ENCODE data around the gene RNASE13. TPM values are rescaled to one million over a fixed set of nuclear protein-coding genes. Genes with fewer than 3 reads are reported as not detected.

Gene RNASE13
- total RNA-seq, 1 experiment from 2014 or later: not detected

- H3K4me3 Mint-ChIP-seq: no peak overlapping the region
- H3K4me1 Mint-ChIP-seq: peaks cover 15% of the 10 kb centered on the region
- no peak for ATAC-seq
- H3K9me3 Mint-ChIP-seq: no peaks in the 10 kb centered on the region
- no peak for DNase-seq (ENCODE audit: low spot score)
- H3K27me3 Mint-ChIP-seq (ENCODE audit: low read depth): peaks cover 3% of the 10 kb centered on the region; the same call in 1 of the 2 replicates
- CTCF ChIA-PET: interaction anchor here (1.0 to 7.0 kb wide), 7 partner anchors 12 to 299 kb away, joined by 3 to 670 read pairs (median 5); no protein-coding TSS in a partner anchor
- no peaks in the 10 kb centered on the region for H3K36me3 Mint-ChIP-seq
- POLR2A ChIA-PET: no interaction called here
- no peak overlapping the region for H3K27ac Mint-ChIP-seq
- TF ChIP-seq ZNF263 (CRISPR knock-in tag; IDR thresholded peaks at IDR 0.05; ENCODE audit: low read depth): no peak
- TF ChIP-seq SP1 (CRISPR knock-in tag; conservative IDR thresholded peaks at IDR 0.05): no peak
- no peak for TF ChIP-seq PREB (CRISPR knock-in tag; IDR thresholded peaks at IDR 0.05; ENCODE audit: borderline replicate concordance)
Observed at GRCh38 chr14:21043974-21044618, 9.5 kb upstream of the RNASE13 start.

GRCh38 chr14:21043387-21043973, 8.9 kb upstream of the RNASE13 start:
- ATAC-seq (no peak), DNase-seq (ENCODE audit: low spot score) (no peak)
- CTCF ChIA-PET: interaction anchor here (1.0 to 7.0 kb wide), 7 partner anchors 11 to 298 kb away, joined by 3 to 670 read pairs (median 5); no protein-coding TSS in a partner anchor
- H3K27ac Mint-ChIP-seq: no peak overlapping the region
- peaks cover 21% of the 10 kb centered on the region for H3K4me1 Mint-ChIP-seq
- no peaks in the 10 kb centered on the region for H3K36me3 Mint-ChIP-seq
- H3K27me3 Mint-ChIP-seq (ENCODE audit: low read depth): peaks cover 3% of the 10 kb centered on the region; the same call in 1 of the 2 replicates
- no peaks in the 10 kb centered on the region for H3K9me3 Mint-ChIP-seq
- H3K4me3 Mint-ChIP-seq: no peak overlapping the region
- POLR2A ChIA-PET: no interaction called here
- TF ChIP-seq CBFB (CRISPR knock-in tag; IDR thresholded peaks at IDR 0.05; ENCODE audit: low read depth): no peak
- TF ChIP-seq E2F5 (CRISPR knock-in tag; IDR thresholded peaks at IDR 0.05): no peak
- no peak for TF ChIP-seq SMAD4 (CRISPR knock-in tag; IDR thresholded peaks at IDR 0.05)
- TF ChIP-seq SMAD3 (CRISPR knock-in tag; IDR thresholded peaks at IDR 0.05; ENCODE audit: borderline replicate concordance): no peak
- no peak for TF ChIP-seq GABPB1 (CRISPR knock-in tag; IDR thresholded peaks at IDR 0.05)
- TF ChIP-seq PRRX2 (CRISPR knock-in tag; IDR thresholded peaks at IDR 0.05): no peak
- TF ChIP-seq ZNF512 (CRISPR knock-in tag; IDR thresholded peaks at IDR 0.05; ENCODE audit: borderline replicate concordance): no peak
- TF ChIP-seq ERG (CRISPR knock-in tag; IDR thresholded peaks at IDR 0.05): no peak
- no peak for TF ChIP-seq FOXP4 (CRISPR knock-in tag; IDR thresholded peaks at IDR 0.05)
- TF ChIP-seq ZNF121 (CRISPR knock-in tag; IDR thresholded peaks at IDR 0.05): no peak
- TF ChIP-seq ZNF281 (CRISPR knock-in tag; IDR thresholded peaks at IDR 0.05): no peak
- TF ChIP-seq ZNF317 (CRISPR knock-in tag; IDR thresholded peaks at IDR 0.05; ENCODE audit: borderline replicate concordance, low read depth): no peak
- no peak for TF ChIP-seq HMGXB4 (CRISPR knock-in tag; IDR thresholded peaks at IDR 0.05)
- TF ChIP-seq ZSCAN18 (CRISPR knock-in tag; IDR thresholded peaks at IDR 0.05): no peak
- TF ChIP-seq MXD4 (CRISPR knock-in tag; IDR thresholded peaks at IDR 0.05; ENCODE audit: borderline replicate concordance): no peak
- no peak for TF ChIP-seq NFATC4 (CRISPR knock-in tag; IDR thresholded peaks at IDR 0.05)
- TF ChIP-seq MAX (CRISPR knock-in tag; IDR thresholded peaks at IDR 0.05): no peak
